ENCODE measurements around the gene ELOVL4.

Gene ELOVL4

GRCh38 chr6:79913369-79913768 lies 34.0 kb downstream of the ELOVL4 start:
- no peak overlapping the region for H3K4me3 ChIP-seq (ENCODE audit: low read depth in 1 of 2, low read length in 2 of 2)
- H3K27me3 ChIP-seq (ENCODE audit: control insufficient read depth in 1 of 2, insufficient read depth in 2 of 2, low read length in 2 of 2) = peaks cover 0 to 5% of the 10 kb centered on the region in 2 donors
- H3K27ac ChIP-seq (ENCODE audit: low read depth, low read length) = no peak overlapping the region
- no peaks in the 10 kb centered on the region for H3K4me1 ChIP-seq (ENCODE audit: control insufficient read depth in 1 of 2, insufficient read depth in 2 of 2, low read length in 2 of 2)
- H3K9ac ChIP-seq (ENCODE audit: low read depth in 1 of 2, low read length in 2 of 2) = no peak overlapping the region
- H3K36me3 ChIP-seq (ENCODE audit: control insufficient read depth in 1 of 2, insufficient read depth in 2 of 2, low read length in 2 of 2) = no peaks in the 10 kb centered on the region
- no peaks in the 10 kb centered on the region for H3K9me3 ChIP-seq (ENCODE audit: control insufficient read depth in 1 of 2, low read length in 2 of 2)

DNA sequence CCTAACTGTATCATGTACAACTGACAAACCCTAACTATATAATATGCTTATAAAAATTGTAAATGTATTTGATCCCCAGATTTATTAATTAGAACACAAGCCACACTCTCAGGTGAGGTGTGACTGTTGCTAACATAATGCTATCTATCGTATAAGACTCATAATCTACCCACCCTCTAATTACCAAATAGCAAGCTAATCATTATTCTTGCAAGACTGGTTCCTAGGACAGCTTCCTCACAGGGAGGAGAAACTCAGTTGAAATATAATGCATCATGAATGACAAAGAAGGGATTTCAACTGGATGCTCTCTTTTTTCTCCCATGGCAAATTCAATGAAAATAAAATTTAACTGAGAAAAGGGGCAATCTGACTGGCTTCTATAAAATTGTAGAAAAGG lies 35.4 kb downstream of the ELOVL4 start:
- Histone ChIP-seq H3K36me3 (ENCODE audit: control insufficient read depth in 1 of 2, insufficient read depth in 2 of 2, low read length in 2 of 2) (no peaks in the 10 kb centered on the region), H3K9me3 (ENCODE audit: control insufficient read depth in 1 of 2, low read length in 2 of 2) (no peaks in the 10 kb centered on the region), H3K4me3 (ENCODE audit: low read depth in 1 of 2, low read length in 2 of 2) (no peak overlapping the region), H3K4me1 (ENCODE audit: control insufficient read depth in 1 of 2, insufficient read depth in 2 of 2, low read length in 2 of 2) (no peaks in the 10 kb centered on the region), H3K27me3 (ENCODE audit: control insufficient read depth in 1 of 2, insufficient read depth in 2 of 2, low read length in 2 of 2) (peaks cover 0 to 5% of the 10 kb centered on the region in 2 donors), H3K27ac (ENCODE audit: low read depth, low read length) (no peak overlapping the region), H3K9ac (ENCODE audit: low read depth in 1 of 2, low read length in 2 of 2) (no peak overlapping the region)

- no peaks in the 10 kb centered on the region for H3K4me1 ChIP-seq (ENCODE audit: control insufficient read depth in 1 of 2, insufficient read depth in 2 of 2, low read length in 2 of 2)
- no peaks in the 10 kb centered on the region for H3K9me3 ChIP-seq (ENCODE audit: control insufficient read depth in 1 of 2, low read length in 2 of 2)
- no peak overlapping the region for H3K9ac ChIP-seq (ENCODE audit: low read depth in 1 of 2, low read length in 2 of 2)
- no peak overlapping the region for H3K27ac ChIP-seq (ENCODE audit: low read depth, low read length)
- peaks cover 0 to 5% of the 10 kb centered on the region in 2 donors for H3K27me3 ChIP-seq (ENCODE audit: control insufficient read depth in 1 of 2, insufficient read depth in 2 of 2, low read length in 2 of 2)
- H3K4me3 ChIP-seq (ENCODE audit: low read depth in 1 of 2, low read length in 2 of 2) = no peak overlapping the region
- H3K36me3 ChIP-seq (ENCODE audit: control insufficient read depth in 1 of 2, insufficient read depth in 2 of 2, low read length in 2 of 2) = no peaks in the 10 kb centered on the region
Measured at GRCh38 chr6:79909517-79909916, 37.8 kb downstream of the ELOVL4 start.

DNA sequence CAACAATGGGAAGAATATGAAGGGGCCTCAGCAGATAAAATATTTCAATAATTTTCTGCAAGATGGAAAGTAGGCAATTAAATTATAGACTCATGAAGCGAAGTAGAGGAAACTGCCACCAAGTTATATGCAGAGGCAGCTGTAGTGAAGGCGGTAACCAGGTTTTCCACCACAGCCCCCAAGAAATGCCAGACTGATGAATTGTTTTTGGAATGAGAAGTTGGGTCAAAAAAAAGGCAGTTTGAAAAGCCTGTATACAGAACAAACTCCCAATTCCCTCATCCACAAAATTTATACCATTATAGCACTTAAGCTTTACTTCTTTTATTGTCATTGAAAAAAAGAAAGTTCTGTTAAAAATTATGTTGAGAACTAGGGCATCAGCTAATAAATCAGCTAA lies 45.3 kb downstream of the ELOVL4 start:
- Histone ChIP-seq H3K9me3 (ENCODE audit: control insufficient read depth in 1 of 2, low read length in 2 of 2) (no peaks in the 10 kb centered on the region), H3K9ac (ENCODE audit: low read depth in 1 of 2, low read length in 2 of 2) (no peak overlapping the region), H3K27me3 (ENCODE audit: control insufficient read depth in 1 of 2, insufficient read depth in 2 of 2, low read length in 2 of 2) (no peaks in the 10 kb centered on the region)

GRCh38 chr6:79898076-79898475 lies 49.3 kb downstream of the ELOVL4 start:
- H3K9ac ChIP-seq (ENCODE audit: low read depth in 1 of 2, low read length in 2 of 2) = no peak overlapping the region
- H3K36me3 ChIP-seq (ENCODE audit: control insufficient read depth in 1 of 2, insufficient read depth in 2 of 2, low read length in 2 of 2) = no peaks in the 10 kb centered on the region
- no peak overlapping the region for H3K4me3 ChIP-seq (ENCODE audit: low read depth in 1 of 2, low read length in 2 of 2)
- no peaks in the 10 kb centered on the region for H3K27me3 ChIP-seq (ENCODE audit: control insufficient read depth in 1 of 2, insufficient read depth in 2 of 2, low read length in 2 of 2)
- no peak overlapping the region for H3K27ac ChIP-seq (ENCODE audit: low read depth, low read length)
- no peaks in the 10 kb centered on the region for H3K9me3 ChIP-seq (ENCODE audit: control insufficient read depth in 1 of 2, low read length in 2 of 2)
- H3K4me1 ChIP-seq (ENCODE audit: control insufficient read depth in 1 of 2, insufficient read depth in 2 of 2, low read length in 2 of 2) = no peaks in the 10 kb centered on the region

More for the DNA sequence above, 45.3 kb downstream of the ELOVL4 start:
- Histone ChIP-seq H3K36me3 (ENCODE audit: control insufficient read depth in 1 of 2, insufficient read depth in 2 of 2, low read length in 2 of 2) (no peaks in the 10 kb centered on the region), H3K4me1 (ENCODE audit: control insufficient read depth in 1 of 2, insufficient read depth in 2 of 2, low read length in 2 of 2) (no peaks in the 10 kb centered on the region), H3K4me3 (ENCODE audit: low read depth in 1 of 2, low read length in 2 of 2) (no peak overlapping the region), H3K27ac (ENCODE audit: low read depth, low read length) (no peak overlapping the region)

DNA sequence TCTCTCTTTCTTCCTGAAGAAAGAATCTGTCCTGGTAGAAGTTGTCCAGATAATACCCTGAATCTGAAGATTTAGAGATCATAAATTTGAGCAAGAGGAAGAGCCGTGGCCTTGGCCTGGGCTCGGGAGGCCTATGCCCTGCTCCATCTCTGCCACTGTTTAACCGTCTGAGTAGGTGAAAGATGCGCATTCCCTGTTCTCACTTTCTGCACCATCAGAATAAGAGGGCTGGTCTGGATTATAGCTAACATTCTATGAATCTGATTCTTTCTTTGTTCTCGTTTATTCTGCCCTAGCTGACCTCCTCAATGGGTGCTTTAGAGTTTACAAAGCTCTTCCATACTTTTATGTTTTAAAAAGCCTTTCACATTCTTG lies 51.3 kb downstream of the ELOVL4 start:
- H3K27ac ChIP-seq (ENCODE audit: low read depth, low read length) = no peak overlapping the region
- H3K4me3 ChIP-seq (ENCODE audit: low read depth in 1 of 2, low read length in 2 of 2) = no peak overlapping the region
- H3K36me3 ChIP-seq (ENCODE audit: control insufficient read depth in 1 of 2, insufficient read depth in 2 of 2, low read length in 2 of 2) = no peaks in the 10 kb centered on the region
- no peak overlapping the region for H3K9ac ChIP-seq (ENCODE audit: low read depth in 1 of 2, low read length in 2 of 2)
- no peaks in the 10 kb centered on the region for H3K4me1 ChIP-seq (ENCODE audit: control insufficient read depth in 1 of 2, insufficient read depth in 2 of 2, low read length in 2 of 2)
- H3K9me3 ChIP-seq (ENCODE audit: control insufficient read depth in 1 of 2, low read length in 2 of 2) = no peaks in the 10 kb centered on the region
- H3K27me3 ChIP-seq (ENCODE audit: control insufficient read depth in 1 of 2, insufficient read depth in 2 of 2, low read length in 2 of 2) = no peaks in the 10 kb centered on the region

GRCh38 chr6:79895382-79896074 lies 51.8 kb downstream of the ELOVL4 start:
- Histone ChIP-seq H3K27me3 (ENCODE audit: control insufficient read depth in 1 of 2, insufficient read depth in 2 of 2, low read length in 2 of 2) (no peaks in the 10 kb centered on the region), H3K9ac (ENCODE audit: low read depth in 1 of 2, low read length in 2 of 2) (no peak overlapping the region), H3K27ac (ENCODE audit: low read depth, low read length) (no peak overlapping the region), H3K36me3 (ENCODE audit: control insufficient read depth in 1 of 2, insufficient read depth in 2 of 2, low read length in 2 of 2) (no peaks in the 10 kb centered on the region), H3K4me3 (ENCODE audit: low read depth in 1 of 2, low read length in 2 of 2) (no peak overlapping the region), H3K4me1 (ENCODE audit: control insufficient read depth in 1 of 2, insufficient read depth in 2 of 2, low read length in 2 of 2) (no peaks in the 10 kb centered on the region), H3K9me3 (ENCODE audit: control insufficient read depth in 1 of 2, low read length in 2 of 2) (no peaks in the 10 kb centered on the region)

DNA sequence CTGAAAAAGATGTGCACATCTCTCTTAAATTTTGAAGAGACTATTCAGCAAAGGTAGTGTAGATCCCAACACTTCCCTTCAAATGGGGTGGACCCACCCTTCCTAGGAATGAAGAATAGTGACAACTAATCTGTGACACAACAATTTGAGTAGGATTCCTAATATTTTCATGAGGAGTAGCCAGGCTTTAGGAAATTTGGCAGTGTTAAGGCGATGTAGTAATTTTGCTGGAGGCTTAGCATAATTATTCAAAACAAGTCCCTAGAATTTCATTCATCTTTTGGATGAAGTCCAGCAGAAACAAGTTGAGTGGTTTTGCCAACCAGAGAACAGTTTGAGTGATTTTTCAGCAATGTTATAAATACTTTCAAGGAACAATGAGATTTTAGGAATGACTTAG lies 52.4 kb downstream of the ELOVL4 start:
- H3K4me3 ChIP-seq (ENCODE audit: low read depth in 1 of 2, low read length in 2 of 2) = no peak overlapping the region

GRCh38 chr6:79888587-79888986 lies 58.8 kb downstream of the ELOVL4 start:
- Histone ChIP-seq H3K4me3 (ENCODE audit: low read depth in 1 of 2, low read length in 2 of 2) (no peak overlapping the region), H3K9me3 (ENCODE audit: control insufficient read depth in 1 of 2, low read length in 2 of 2) (no peaks in the 10 kb centered on the region), H3K27me3 (ENCODE audit: control insufficient read depth in 1 of 2, insufficient read depth in 2 of 2, low read length in 2 of 2) (no peaks in the 10 kb centered on the region)

More for the DNA sequence above, 52.4 kb downstream of the ELOVL4 start:
- no peaks in the 10 kb centered on the region for H3K27me3 ChIP-seq (ENCODE audit: control insufficient read depth in 1 of 2, insufficient read depth in 2 of 2, low read length in 2 of 2)
- H3K36me3 ChIP-seq (ENCODE audit: control insufficient read depth in 1 of 2, insufficient read depth in 2 of 2, low read length in 2 of 2) = no peaks in the 10 kb centered on the region
- H3K27ac ChIP-seq (ENCODE audit: low read depth, low read length) = no peak overlapping the region
- H3K9me3 ChIP-seq (ENCODE audit: control insufficient read depth in 1 of 2, low read length in 2 of 2) = no peaks in the 10 kb centered on the region
- no peak overlapping the region for H3K9ac ChIP-seq (ENCODE audit: low read depth in 1 of 2, low read length in 2 of 2)
- H3K4me1 ChIP-seq (ENCODE audit: control insufficient read depth in 1 of 2, insufficient read depth in 2 of 2, low read length in 2 of 2) = no peaks in the 10 kb centered on the region

DNA sequence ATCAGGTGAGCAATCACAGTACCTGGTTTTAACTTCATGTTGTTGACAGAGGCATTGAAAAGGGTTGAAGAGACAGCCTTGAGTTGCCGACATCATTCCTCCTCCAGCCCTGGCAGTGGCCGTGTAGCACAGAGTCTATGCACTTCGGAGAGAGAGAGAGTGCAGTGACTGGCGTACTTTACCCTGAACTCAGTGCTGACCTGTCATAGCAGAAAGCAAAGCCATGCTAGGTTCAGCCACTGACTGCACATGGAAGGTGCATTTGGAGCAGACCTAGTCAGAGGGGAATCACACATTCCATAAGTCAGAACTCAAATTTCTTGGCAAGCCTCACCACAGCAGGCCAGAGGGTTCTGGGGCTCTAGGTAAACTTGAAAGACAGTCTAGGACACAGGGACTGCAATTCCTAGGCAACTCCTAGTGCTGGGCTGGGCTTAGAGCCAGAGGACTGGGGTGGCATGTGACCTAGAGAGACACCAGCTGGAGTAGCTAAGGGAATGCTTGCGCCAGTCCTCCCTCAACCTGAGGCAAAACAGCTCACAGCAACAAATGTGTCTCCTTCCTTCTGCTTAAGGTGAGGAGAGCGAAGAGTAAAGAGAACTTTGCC lies 69.1 kb downstream of the ELOVL4 start:
- H3K27ac ChIP-seq (ENCODE audit: low read depth, low read length) = no peak overlapping the region
- no peak overlapping the region for H3K4me3 ChIP-seq (ENCODE audit: low read depth in 1 of 2, low read length in 2 of 2)
- no peak overlapping the region for H3K9ac ChIP-seq (ENCODE audit: low read depth in 1 of 2, low read length in 2 of 2)

More at GRCh38 chr6:79888587-79888986, 58.8 kb downstream of the ELOVL4 start:
- Histone ChIP-seq H3K4me1 (ENCODE audit: control insufficient read depth in 1 of 2, insufficient read depth in 2 of 2, low read length in 2 of 2) (no peaks in the 10 kb centered on the region), H3K27ac (ENCODE audit: low read depth, low read length) (no peak overlapping the region), H3K9ac (ENCODE audit: low read depth in 1 of 2, low read length in 2 of 2) (no peak overlapping the region), H3K36me3 (ENCODE audit: control insufficient read depth in 1 of 2, insufficient read depth in 2 of 2, low read length in 2 of 2) (no peaks in the 10 kb centered on the region)

More for the DNA sequence above, 69.1 kb downstream of the ELOVL4 start:
- H3K9me3 ChIP-seq (ENCODE audit: control insufficient read depth in 1 of 2, low read length in 2 of 2) = no peaks in the 10 kb centered on the region
- H3K36me3 ChIP-seq (ENCODE audit: control insufficient read depth in 1 of 2, insufficient read depth in 2 of 2, low read length in 2 of 2) = no peaks in the 10 kb centered on the region
- H3K27me3 ChIP-seq (ENCODE audit: control insufficient read depth in 1 of 2, insufficient read depth in 2 of 2, low read length in 2 of 2) = no peaks in the 10 kb centered on the region
- H3K4me1 ChIP-seq (ENCODE audit: control insufficient read depth in 1 of 2, insufficient read depth in 2 of 2, low read length in 2 of 2) = no peaks in the 10 kb centered on the region

All from duodenal mucosa (tissue), 2 donors.